Mucosa of descending colon (tissue), 3 donors: ENCODE results near the gene VCL. TPM values are rescaled to one million over a fixed set of nuclear protein-coding genes. Genes with fewer than 3 reads are reported as not detected.
A peak's percentile ranks its signal among the peaks of the same experiment; 100 is the strongest.

Experiments
- ATAC-seq: fragments of 200-7000 bp; cut with Tn5 transposase; one replicate; pipeline ENCODE4 v1.9.1; 2020; ENCODE audit warnings: mild to moderate bottlenecking, moderate library complexity
- DNase-seq, 3 donors: peaks; one replicate each; pipeline ENCODE4 v3.0.0-alpha.2; 2020
- H3K36me3 ChIP-seq: fragments of 200-600 bp; one replicate; pipeline ENCODE4 v1.8.0; 2021; ENCODE audit warnings: low read depth, mild to moderate bottlenecking
- H3K4me1 ChIP-seq: fragments of 200-600 bp; one replicate; pipeline ENCODE4 v1.8.0; 2021; ENCODE audit warnings: low read depth, mild to moderate bottlenecking
- H3K4me3 ChIP-seq: fragments of 200-600 bp; one replicate; pipeline ENCODE4 v1.8.0; 2021; ENCODE audit warnings: mild to moderate bottlenecking
- H3K9me3 ChIP-seq: fragments of 200-600 bp; one replicate; pipeline ENCODE4 v1.8.0; 2021; ENCODE audit warnings: mild to moderate bottlenecking
- CTCF ChIP-seq: fragments of 200-600 bp; IDR thresholded peaks from one replicate; pipeline ENCODE4 v1.8.0; 2022; ENCODE audit warnings: antibody characterized with exemption, mild to moderate bottlenecking
- intact Hi-C, 2 donors: fragments of 100-400 bp; cut with DNase I in 1 of 2; cut with micrococcal nuclease in 1 of 2; formaldehyde crosslinking; loops; one replicate each; pipeline versions ENCODE4 v1.11.0 to v1.11.1; 2022; cut with DNase I, micrococcal nuclease
- total RNA-seq, 3 donors: library from RNA; stranded (reverse); fragmentation: NEBNext Ultra II Directional in 2 of 3; extraction: Animal tissue kit (Norgen Biotek cat#: 25700) in 2 of 3; gene quantifications; one replicate each; pipeline versions ENCODE4 v1.2.1 to v1.2.4, GENCODE V29; 2021 to 2023
- donor health status: DM: no; HTN: no; CAD: no; lungs with moderate emphysema.
- donor health status: DM: no; HTN: no; CAD: no.
- donor health status: DM: no; HTN: yes; CAD: no.

Gene VCL
- total RNA-seq, 3 donors from 2014 or later: 114 to 292 (median 117) TPM

GRCh38 chr10:73965890-73966768 is 31.8 kb upstream of the VCL start:
- intact Hi-C loops: no loop called here
- peak; percentile 70 to 85 (median 78) for DNase-seq
- peaks cover 4% of the 10 kb centered on the region for H3K4me1 ChIP-seq

GRCh38 chr10:73967022-73967429 is 30.9 kb upstream of the VCL start:
- Histone ChIP-seq H3K4me1 (peaks cover 4% of the 10 kb centered on the region), H3K36me3 (no peaks in the 10 kb centered on the region), H3K9me3 (no peaks in the 10 kb centered on the region), H3K4me3 (no peak overlapping the region)
- intact Hi-C loops: no loop called here
- no peak for DNase-seq
- no peak for ATAC-seq
- no peak for TF ChIP-seq CTCF

More at GRCh38 chr10:73965890-73966768, 31.8 kb upstream of the VCL start:
- Histone ChIP-seq H3K9me3 (no peaks in the 10 kb centered on the region), H3K36me3 (no peaks in the 10 kb centered on the region), H3K4me3 (no peak overlapping the region)
- TF ChIP-seq CTCF: no peak
- peak; percentile 94 for ATAC-seq

DNA sequence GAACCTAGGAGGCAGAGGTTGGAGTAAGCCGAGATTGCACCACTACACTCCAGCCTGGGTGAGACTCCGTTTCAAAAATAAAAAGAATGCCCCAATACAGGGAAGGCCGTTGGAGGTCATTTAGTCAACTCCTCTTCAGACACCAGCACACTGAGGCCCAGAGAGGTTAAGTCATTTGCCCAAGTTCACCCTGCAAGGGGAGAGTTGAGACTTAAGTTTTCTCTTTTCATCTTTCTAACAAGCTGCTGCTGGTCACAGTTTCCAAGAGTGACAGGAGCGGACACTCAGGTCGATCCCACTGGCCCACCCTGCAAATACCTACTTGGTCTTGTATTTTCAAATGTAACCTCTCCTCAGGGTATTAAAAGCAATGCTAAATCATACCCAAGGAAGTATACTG is 30.4 kb upstream of the VCL start:
- no peak for DNase-seq
- no peaks in the 10 kb centered on the region for H3K9me3 ChIP-seq
- peaks cover 4% of the 10 kb centered on the region for H3K4me1 ChIP-seq
- no peak for TF ChIP-seq CTCF
- intact Hi-C loops: no loop called here
- H3K36me3 ChIP-seq: no peaks in the 10 kb centered on the region
- H3K4me3 ChIP-seq: no peak overlapping the region
- no peak for ATAC-seq

DNA sequence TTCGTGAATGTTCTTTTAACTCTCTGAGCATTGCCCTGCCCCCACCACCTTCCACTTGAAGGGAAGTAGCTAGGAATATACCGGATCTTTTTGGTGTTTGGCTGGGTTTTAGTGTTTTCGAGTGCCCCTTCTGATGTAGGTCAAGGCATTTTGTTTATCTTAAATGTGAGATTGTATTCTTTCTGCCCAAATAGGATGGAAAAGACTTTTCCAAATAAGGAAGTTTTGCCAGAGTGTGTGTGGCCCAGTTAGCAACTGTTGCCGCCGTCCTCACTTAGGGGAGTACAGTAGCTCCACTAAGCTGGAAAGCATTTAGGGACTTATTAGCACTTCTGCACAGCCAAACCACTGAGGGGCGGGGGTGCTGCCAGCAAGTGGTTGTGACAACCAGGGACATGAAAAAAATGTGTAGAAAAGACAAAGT is 29.8 kb upstream of the VCL start:
- TF ChIP-seq CTCF: no peak
- ATAC-seq (no peak), DNase-seq (no peak)
- Histone ChIP-seq H3K9me3 (no peaks in the 10 kb centered on the region), H3K36me3 (no peaks in the 10 kb centered on the region), H3K4me1 (peaks cover 4% of the 10 kb centered on the region), H3K4me3 (no peak overlapping the region)
- intact Hi-C loops: no loop called here

GRCh38 chr10:73969224-73969841 is 28.6 kb upstream of the VCL start:
- DNase-seq (no peak), ATAC-seq (no peak)
- Histone ChIP-seq H3K4me1 (peaks cover 4% of the 10 kb centered on the region), H3K9me3 (no peaks in the 10 kb centered on the region), H3K4me3 (no peak overlapping the region), H3K36me3 (no peaks in the 10 kb centered on the region)
- TF ChIP-seq CTCF: no peak
- intact Hi-C loops: no loop called here
